B cell (primary cell): Measurements from ENCODE around the gene SDK2. TPM values are rescaled to one million over a fixed set of nuclear protein-coding genes. Genes with fewer than 3 reads are reported as not detected.

Experiments used
- ATAC-seq: fragments of 200-7000 bp; cut with Tn5 transposase; one replicate; pipeline ENCODE4 v1.10.0; 2021; ENCODE audit warnings: low read depth, mild to moderate bottlenecking, moderate number of reproducible peaks, moderate library complexity
- CTCF ChIA-PET: fragments of 350-600 bp; sonication (Branson Sonifier 250); formaldehyde crosslinking; loops from one replicate; lab custom pipeline; 2021; ENCODE audit warnings: antibody characterized with exemption, inconsistent platforms; lab: Charles Lee
- POLR2A ChIA-PET: fragments of 350-600 bp; sonication (Branson Sonifier 250); formaldehyde crosslinking; loops from one replicate; lab custom pipeline; 2021; ENCODE audit warnings: antibody characterized with exemption; lab: Charles Lee
- DNase-seq: peaks from one replicate; pipeline ENCODE4 v3.0.0; 2013
- H2AFZ ChIP-seq: 2 replicates; pipeline ENCODE4 v1.6.1; 2012; ENCODE audit warnings: mild to moderate bottlenecking, low read depth, low read length; ENCODE audit not compliant: insufficient read depth, poor library complexity, severe bottlenecking
- H3K27ac ChIP-seq, 2 donors: 1 replicate in 1 of 2; 2 replicates in 1 of 2; pipeline ENCODE4 v1.5.1; 2012 to 2013; ENCODE audit warnings: low read length in 2 of 2, mild to moderate bottlenecking in 2 of 2, moderate library complexity in 1 of 2
- H3K27me3 ChIP-seq, 4 experiments: fragments of 200-600 bp in 1 of 4; sonication (generic) in 1 of 4; replicated peaks in 1 of 4; 1 replicate in 2 of 4; 2 replicates in 2 of 4; pipeline versions ENCODE4 v1.6.1 to v1.7.0; 2013 to 2016; ENCODE audit warnings: low read length in 3 of 4, mild to moderate bottlenecking in 2 of 4, mixed read lengths in 1 of 4, moderate library complexity in 1 of 4; ENCODE audit not compliant: insufficient read depth in 4 of 4, control insufficient read depth in 3 of 4; ENCODE audit errors: control extremely low read depth in 1 of 4
- H3K36me3 ChIP-seq, 2 experiments: replicated peaks in 1 of 2; 1 replicate in 1 of 2; 2 replicates in 1 of 2; pipeline versions ENCODE4 v1.6.1 to v1.7.1; 2013; ENCODE audit warnings: low read length in 1 of 2; ENCODE audit not compliant: insufficient read depth in 2 of 2, control insufficient read depth in 1 of 2; ENCODE audit errors: control extremely low read depth in 1 of 2, extremely low read depth in 1 of 2
- H3K4me1 ChIP-seq, 2 donors: fragments of 200-600 bp in 1 of 2; sonication (generic) in 1 of 2; 1 replicate in 1 of 2; 2 replicates in 1 of 2; pipeline versions ENCODE4 v1.5.1 to v1.6.1; 2013 to 2017; ENCODE audit warnings: low read length in 2 of 2; ENCODE audit not compliant: control insufficient read depth in 2 of 2, insufficient read depth in 2 of 2
- H3K4me2 ChIP-seq: replicated peaks from 2 replicates; pipeline ENCODE3; 2012; ENCODE audit warnings: mild to moderate bottlenecking, low read depth, low read length; ENCODE audit not compliant: poor library complexity, severe bottlenecking
- H3K4me3 ChIP-seq, 5 experiments: fragments of 200-600 bp in 1 of 5; sonication (generic) in 1 of 5; 1 replicate in 3 of 5; 2 replicates in 2 of 5; pipeline versions ENCODE4 v1.5.1 to v1.7.0; 2011 to 2016; ENCODE audit warnings: low read length in 4 of 5, mild to moderate bottlenecking in 4 of 5, low read depth in 2 of 5, control low read depth in 1 of 5, moderate library complexity in 1 of 5; ENCODE audit not compliant: insufficient read depth in 1 of 5; ENCODE audit errors: control extremely low read depth in 1 of 5, extremely low read depth in 1 of 5
- H3K79me2 ChIP-seq: fragments of 200-600 bp; sonication (generic); one replicate; pipeline ENCODE4 v1.6.0; 2016; ENCODE audit warnings: low read length; ENCODE audit not compliant: control insufficient read depth, insufficient read depth
- H3K9ac ChIP-seq: fragments of 200-600 bp; sonication (generic); 2 replicates; pipeline ENCODE4 v1.6.1; 2017; ENCODE audit warnings: mild to moderate bottlenecking, low read length, moderate library complexity
- H3K9me3 ChIP-seq, 3 donors: one replicate each; pipeline versions ENCODE4 v1.6.1 to v1.7.1; 2013; ENCODE audit warnings: low read length in 2 of 3; ENCODE audit not compliant: control insufficient read depth in 2 of 3, insufficient read depth in 1 of 3; ENCODE audit errors: control extremely low read depth in 1 of 3
- H4K20me1 ChIP-seq: 2 replicates; pipeline ENCODE4 v1.6.0; 2012; ENCODE audit warnings: mild to moderate bottlenecking, low read length; ENCODE audit not compliant: insufficient read depth, control insufficient read depth, poor library complexity, severe bottlenecking
- H3K27ac Mint-ChIP-seq: one replicate; pipeline ENCODE4 v1.8.0; 2021; ENCODE audit warnings: mixed read lengths
- H3K27me3 Mint-ChIP-seq: one replicate; pipeline ENCODE4 v1.8.0; 2021; ENCODE audit warnings: mixed read lengths
- H3K4me1 Mint-ChIP-seq: one replicate; pipeline ENCODE4 v1.8.0; 2021; ENCODE audit warnings: mixed read lengths
- H3K4me3 Mint-ChIP-seq: one replicate; pipeline ENCODE4 v1.8.0; 2021; ENCODE audit warnings: mixed read lengths
- H3K9me3 Mint-ChIP-seq: one replicate; pipeline ENCODE4 v1.8.0; 2022; ENCODE audit warnings: mixed read lengths; ENCODE audit not compliant: insufficient read depth
- CTCF ChIP-seq: fragments of 200-600 bp; IDR thresholded peaks from one replicate; pipeline ENCODE4 v1.8.0; 2022; ENCODE audit warnings: antibody characterized with exemption, mild to moderate bottlenecking
- EZH2 ChIP-seq: IDR thresholded peaks from 2 replicates; pipeline ENCODE4 v1.6.1; 2012; ENCODE audit warnings: borderline replicate concordance, low read depth, mild to moderate bottlenecking, moderate library complexity, low read length; ENCODE audit not compliant: insufficient read depth, poor library complexity, severe bottlenecking
- WGBS: methylation state at CpG from one replicate; pipeline ENCODE4 v1.1.5; 2013; ENCODE audit warnings: missing lambda C conversion rate; ENCODE audit not compliant: insufficient coverage; 5-methylcytosine and 5-hydroxymethylcytosine counted together
- intact Hi-C: fragments of 100-400 bp; cut with micrococcal nuclease; formaldehyde crosslinking; loops from one replicate; pipeline ENCODE4 v1.10.0; 2022
- polyA plus RNA-seq: library from polyadenylated mRNA; depleted of rRNA; stranded (reverse); fragments of >200 nt; gene quantifications from 2 replicates; pipeline ENCODE4 v1.2.3, GENCODE V29; 2012
- total RNA-seq, 2 donors: library from RNA; stranded (reverse); fragments of 120-200 nt in 1 of 2; gene quantifications; 1 replicate in 1 of 2; 2 replicates in 1 of 2; pipeline versions ENCODE4 v1.2.3 to v1.2.4, GENCODE V29; 2013 to 2022

Gene SDK2
- total and polyA plus RNA-seq, 2 donors (not counting 1 experiment from before 2014, with no cell fraction given): 3.2 to 13.0 TPM

- Histone ChIP-seq H3K27me3 (no peaks in the 10 kb centered on the region), H3K9me3 (no peaks in the 10 kb centered on the region), H3K79me2 (peaks cover 43% of the 10 kb centered on the region), H3K9ac (no peak overlapping the region), H3K36me3 (no peaks in the 10 kb centered on the region), H3K4me1 (peaks cover 19 to 28% of the 10 kb centered on the region in 2 donors), H3K4me2 (no peak overlapping the region), H3K4me3 (no peak overlapping the region), H2AFZ (no peak overlapping the region), H4K20me1 (no peaks in the 10 kb centered on the region), H3K27ac (no peak overlapping the region)
- peak overlapping the region; percentile 26 for H3K27ac Mint-ChIP-seq
- POLR2A ChIA-PET: no interaction called here
- intact Hi-C loops: no loop called here
- WGBS: 89% methylated on average over 16 of the region's 26 CpGs
- CTCF ChIA-PET: no interaction called here
- no peaks in the 10 kb centered on the region for H3K27me3 Mint-ChIP-seq
- no peak for TF ChIP-seq CTCF
- no peak for TF ChIP-seq EZH2
- no peak overlapping the region for H3K4me3 Mint-ChIP-seq
- peaks cover 43% of the 10 kb centered on the region for H3K4me1 Mint-ChIP-seq
- DNase-seq: no peak
- ATAC-seq: no peak
- no peaks in the 10 kb centered on the region for H3K9me3 Mint-ChIP-seq
These were observed 72.6 kb downstream of the SDK2 start for GRCh38 chr17:73571511-73572130.

GRCh38 chr17:73569762-73570319 lies 74.4 kb downstream of the SDK2 start:
- TF ChIP-seq CTCF: no peak
- H3K27ac Mint-ChIP-seq: peak overlapping the region; percentile 46
- Histone ChIP-seq H3K9me3 (peaks cover 0 to 5% (median 0%) of the 10 kb centered on the region in 3 donors), H4K20me1 (no peaks in the 10 kb centered on the region), H3K9ac (no peak overlapping the region), H3K4me1 (peaks cover 26 to 29% of the 10 kb centered on the region in 2 donors), H3K27ac (no peak overlapping the region), H3K4me2 (no peak overlapping the region), H3K36me3 (no peaks in the 10 kb centered on the region), H3K79me2 (peaks cover 33% of the 10 kb centered on the region), H3K4me3 (no peak overlapping the region), H2AFZ (no peak overlapping the region), H3K27me3 (no peaks in the 10 kb centered on the region)
- peaks cover 40% of the 10 kb centered on the region for H3K4me1 Mint-ChIP-seq
- WGBS: 89% methylated on average over 11 of the region's 18 CpGs
- DNase-seq (no peak), ATAC-seq (no peak)
- ChIA-PET POLR2A (no interaction called here), CTCF (no interaction called here)
- intact Hi-C loops: no loop called here
- H3K9me3 Mint-ChIP-seq: no peaks in the 10 kb centered on the region
- H3K4me3 Mint-ChIP-seq: no peak overlapping the region
- no peaks in the 10 kb centered on the region for H3K27me3 Mint-ChIP-seq
